HG03066 (cell line): Measurements from ENCODE around the gene EHBP1L1.

ENCODE experiments used
- ATAC-seq: cut with Tn5 transposase; IDR thresholded peaks from one replicate; pipeline ENCODE4 v1.9.1; 2021; ENCODE audit warnings: low read depth; ENCODE audit not compliant: unreplicated experiment

The EHBP1L1 gene

GRCh38 chr11:65592858-65593517 lies 17.1 kb downstream of the EHBP1L1 start:
- ATAC-seq: no peak

DNA sequence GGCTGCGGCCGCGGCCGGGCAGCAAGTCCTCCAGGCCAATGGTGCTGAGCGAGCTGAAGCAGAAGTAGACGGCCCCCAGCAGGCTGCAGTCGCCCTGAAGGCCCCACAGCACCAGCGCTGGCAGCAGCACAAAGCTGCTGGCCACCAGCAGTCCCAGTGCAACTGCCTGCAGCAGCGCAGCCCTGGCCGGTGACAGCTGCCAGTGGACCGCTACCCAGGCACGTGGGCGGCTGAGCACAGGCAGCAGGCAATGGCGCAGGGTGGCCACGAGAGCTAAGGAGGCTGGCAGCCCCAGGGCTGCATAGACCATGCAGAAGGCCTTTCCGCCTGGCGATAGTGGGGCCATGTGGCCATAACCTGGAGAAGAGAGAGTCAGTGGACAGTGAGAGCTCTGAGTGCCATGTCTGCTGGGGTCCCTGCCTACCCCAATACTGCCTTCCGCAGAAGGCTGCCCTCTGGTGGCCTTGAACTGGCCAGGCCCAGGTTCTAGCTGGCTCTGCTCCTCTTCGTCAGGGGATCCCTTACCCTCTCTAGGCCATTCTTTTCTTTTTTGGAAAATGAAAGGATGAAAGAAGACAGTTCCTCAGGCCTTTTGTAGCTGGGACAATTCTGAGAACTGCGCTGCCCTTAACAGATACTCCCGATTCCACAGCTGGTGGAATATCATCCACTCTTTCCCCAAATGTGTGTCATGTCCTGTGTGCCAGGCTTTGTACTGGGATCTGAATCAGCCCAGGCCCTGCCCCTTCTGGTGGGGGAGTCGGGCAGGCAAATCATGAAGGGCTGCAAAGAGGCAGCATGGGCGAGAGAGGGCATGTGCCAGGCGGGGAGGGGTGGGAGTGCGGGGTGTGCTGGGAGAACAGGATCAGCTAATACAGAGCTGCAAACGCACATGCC lies 17.9 kb downstream of the EHBP1L1 start:
- ATAC-seq: no peak

DNA sequence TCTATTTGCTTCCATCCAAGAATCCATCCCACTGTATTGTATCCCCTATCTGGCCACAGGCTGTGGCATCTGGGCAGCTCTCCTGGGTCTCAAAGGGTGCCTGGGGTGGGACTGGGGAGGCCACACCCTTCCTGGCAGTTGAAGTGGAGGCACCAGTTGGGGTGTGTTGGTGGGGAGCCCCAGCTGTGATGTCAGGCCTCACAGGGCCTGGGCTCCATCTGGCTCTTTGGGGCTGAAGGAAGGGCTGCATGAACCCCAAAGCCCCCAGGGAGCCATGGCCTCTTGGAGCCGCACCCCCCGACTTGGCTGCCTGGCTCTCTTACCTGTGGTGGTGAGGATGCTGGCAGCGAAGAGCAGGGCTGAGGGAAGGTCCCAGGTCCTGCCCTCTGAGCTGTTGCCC lies 19.3 kb downstream of the EHBP1L1 start:
- ATAC-seq: no peak

- no peak for ATAC-seq
These were observed 19.9 kb downstream of the EHBP1L1 start, which contains the start of gene KCNK7 for GRCh38 chr11:65595543-65596281. TSS of gene KCNK7 (minus strand) at chr11:65595800. CDS start at chr11:65595772, 28 bp downstream.

DNA sequence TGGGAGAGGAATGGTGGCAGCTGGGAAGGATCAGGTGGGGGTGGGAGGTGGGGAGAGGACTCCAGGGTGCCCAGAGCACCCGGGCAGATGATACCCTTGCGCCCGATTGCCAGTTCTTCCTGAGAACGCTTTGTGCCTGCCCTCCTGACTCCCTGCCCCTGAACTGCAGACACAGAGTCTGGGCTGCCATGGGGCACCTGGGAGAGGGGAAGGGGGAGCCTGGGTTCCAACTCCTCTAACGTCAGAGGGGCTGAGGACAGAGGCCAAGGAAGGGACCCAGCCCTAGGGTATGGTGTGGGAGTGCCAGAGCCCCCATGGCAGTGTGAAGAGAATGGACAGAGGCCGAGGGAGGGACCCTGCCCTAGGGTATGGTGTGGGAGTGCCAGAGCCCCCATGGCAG lies 20.7 kb downstream of the EHBP1L1 start:
- no peak for ATAC-seq

DNA sequence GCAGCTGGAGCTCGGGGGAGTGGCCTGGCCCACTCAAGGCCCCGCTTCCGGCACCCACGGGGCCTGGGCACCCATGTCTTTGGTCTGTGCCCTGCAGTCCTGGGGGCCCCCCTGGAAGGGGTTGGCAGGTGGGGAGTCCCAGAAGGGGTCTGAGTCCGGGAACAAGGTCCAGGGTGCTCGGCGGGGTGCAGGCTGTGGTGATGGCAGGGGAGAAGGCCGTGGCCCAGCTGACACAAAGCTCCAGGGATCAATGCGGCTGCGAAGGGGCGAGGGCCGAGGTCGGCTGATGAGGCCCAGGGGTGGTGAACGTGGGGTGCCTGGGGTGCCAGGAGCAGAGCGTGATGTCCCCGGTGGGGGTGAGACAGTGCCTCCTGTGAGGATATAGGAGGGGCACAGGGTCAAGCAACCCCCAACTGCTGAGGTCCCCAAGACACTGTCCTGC lies 22.4 kb downstream of the EHBP1L1 start:
- ATAC-seq: no peak

GRCh38 chr11:65599216-65599954 lies 23.5 kb downstream of the EHBP1L1 start:
- no peak for ATAC-seq

DNA sequence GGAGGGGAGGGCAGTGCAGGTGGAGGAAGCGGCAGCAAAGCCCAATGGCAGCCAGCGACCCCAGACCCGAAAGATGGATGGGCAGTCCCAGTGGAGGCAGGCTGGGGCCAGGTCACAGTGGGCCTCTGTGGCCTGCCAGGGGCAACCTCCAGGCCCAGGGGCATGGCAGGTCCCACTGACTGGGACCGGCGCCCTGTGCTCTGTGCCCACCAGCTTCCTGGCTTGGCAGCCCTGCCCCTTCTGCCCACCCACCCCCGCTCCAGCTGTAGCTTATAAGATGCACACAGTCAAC lies 24.0 kb downstream of the EHBP1L1 start:
- no peak for ATAC-seq

DNA sequence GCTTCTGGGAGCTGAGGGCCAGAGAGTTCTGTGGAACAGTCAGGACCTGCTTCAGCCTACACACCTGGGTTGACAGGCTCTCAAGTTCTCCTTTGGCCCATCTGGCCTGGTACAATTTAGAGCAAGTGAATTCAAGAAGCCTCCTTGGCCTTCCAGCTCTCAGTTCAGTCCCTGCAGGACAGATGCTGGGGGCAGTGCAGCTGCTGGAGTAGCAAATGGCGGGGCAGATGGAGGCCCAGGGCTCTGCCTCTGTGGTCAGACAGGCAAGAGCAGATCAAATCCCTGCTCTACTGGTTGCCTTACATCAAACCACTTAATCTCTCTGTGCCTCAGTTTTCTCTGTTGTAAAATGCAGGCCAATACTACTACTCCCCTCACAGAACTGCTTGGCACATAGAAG lies 28.4 kb downstream of the EHBP1L1 start:
- ATAC-seq: no peak

DNA sequence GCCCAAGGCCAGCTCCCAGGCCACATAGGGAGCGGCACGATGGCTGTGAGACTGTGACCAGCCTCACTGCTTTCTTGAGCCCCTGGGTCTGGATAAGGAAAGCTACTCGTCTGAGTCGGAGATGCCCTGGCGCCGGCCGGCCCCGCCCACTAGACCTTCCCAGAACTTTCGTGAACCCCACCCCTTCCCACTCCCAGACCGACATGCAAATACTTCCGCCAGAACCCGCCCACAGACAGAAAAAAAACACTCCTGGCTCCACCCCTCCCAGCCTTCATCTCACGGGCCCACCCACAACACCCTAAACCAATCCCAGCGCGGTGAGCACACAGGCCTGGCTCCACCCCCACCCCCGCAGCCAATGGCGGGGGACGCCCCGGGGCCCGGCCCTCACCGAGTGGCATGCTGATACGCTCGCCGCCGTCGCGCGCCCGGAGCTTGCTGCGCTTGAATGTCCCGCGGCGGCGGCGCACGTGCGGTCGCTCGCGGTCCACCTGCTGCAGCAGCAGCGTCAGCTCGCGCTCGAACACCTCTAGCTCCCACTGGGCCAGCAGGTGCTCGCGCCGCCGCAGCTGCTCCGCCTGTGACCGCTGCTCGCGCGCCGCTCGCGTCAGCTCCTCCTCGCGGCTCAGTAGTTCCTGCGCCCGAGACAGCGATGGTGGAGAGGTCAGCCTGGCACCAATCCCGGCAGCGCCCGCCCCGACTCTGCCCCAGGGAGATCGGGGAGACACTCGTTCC lies 31.2 kb downstream of the EHBP1L1 start:
- ATAC-seq: no peak

DNA sequence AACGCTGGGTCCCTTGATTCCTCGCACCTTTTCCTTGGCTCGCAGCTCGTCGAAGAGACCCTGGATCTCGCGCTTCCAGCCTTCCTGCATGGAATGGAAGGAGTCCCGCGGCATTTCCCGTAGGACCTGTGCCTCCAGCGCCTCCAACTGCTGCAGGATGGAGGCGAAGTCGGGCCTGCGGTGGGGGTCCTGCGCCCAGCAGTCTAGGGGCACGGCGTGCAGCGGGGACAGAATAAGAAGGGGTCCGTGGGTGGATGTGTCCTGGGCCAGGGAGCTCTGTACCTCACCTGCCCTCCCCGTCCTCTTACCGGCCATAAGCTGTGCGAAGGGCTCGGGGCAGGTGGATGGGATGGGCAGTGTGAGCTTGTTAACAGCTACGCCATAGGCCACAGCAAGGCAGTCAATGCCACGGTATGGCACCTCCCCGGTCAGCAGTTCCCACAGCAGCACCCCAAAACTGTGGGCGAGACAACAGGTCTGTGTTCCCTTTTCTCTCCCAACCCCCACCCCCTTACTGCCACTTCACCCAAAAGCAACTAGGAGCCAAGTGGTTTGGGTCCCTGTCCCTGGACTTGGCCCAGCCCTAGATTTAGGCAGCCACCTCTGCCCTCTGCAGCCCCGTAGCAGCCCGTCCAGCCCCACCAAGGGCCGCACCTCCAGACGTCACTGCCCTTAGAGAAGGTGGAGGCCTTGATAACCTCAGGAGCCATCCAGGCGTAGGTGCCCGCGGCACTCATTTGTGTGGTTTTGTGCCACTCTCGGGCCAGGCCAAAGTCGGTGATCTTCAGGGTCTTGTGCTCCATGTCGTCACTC lies 32.0 kb downstream of the EHBP1L1 start:
- ATAC-seq: no peak

- no peak for ATAC-seq
These were observed 33.4 kb downstream of the EHBP1L1 start for GRCh38 chr11:65609229-65609628.

DNA sequence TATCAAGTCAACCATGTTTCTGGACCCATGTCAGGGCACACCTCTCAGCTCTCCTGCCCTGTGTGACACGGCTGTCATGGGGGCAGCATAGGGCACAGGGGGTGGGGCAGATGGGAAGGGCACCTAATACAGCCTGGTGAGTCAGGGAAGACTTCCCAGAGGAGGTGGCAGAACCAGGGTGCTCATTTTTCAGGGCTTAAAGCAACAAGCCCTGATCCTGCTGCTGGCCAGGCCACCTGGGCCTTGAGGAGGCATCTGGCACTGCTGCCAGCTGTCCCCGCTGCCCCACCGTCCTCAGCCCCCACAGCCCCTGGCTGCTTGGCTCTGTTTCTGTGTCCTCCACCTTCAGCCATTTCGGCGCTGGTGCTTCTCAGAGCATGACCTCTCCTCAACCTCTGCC lies 33.8 kb downstream of the EHBP1L1 start:
- ATAC-seq: no peak

- ATAC-seq: no peak
These were observed 34.6 kb downstream of the EHBP1L1 start for GRCh38 chr11:65610404-65610803.

GRCh38 chr11:65611028-65611757 lies 35.3 kb downstream of the EHBP1L1 start:
- no peak for ATAC-seq

DNA sequence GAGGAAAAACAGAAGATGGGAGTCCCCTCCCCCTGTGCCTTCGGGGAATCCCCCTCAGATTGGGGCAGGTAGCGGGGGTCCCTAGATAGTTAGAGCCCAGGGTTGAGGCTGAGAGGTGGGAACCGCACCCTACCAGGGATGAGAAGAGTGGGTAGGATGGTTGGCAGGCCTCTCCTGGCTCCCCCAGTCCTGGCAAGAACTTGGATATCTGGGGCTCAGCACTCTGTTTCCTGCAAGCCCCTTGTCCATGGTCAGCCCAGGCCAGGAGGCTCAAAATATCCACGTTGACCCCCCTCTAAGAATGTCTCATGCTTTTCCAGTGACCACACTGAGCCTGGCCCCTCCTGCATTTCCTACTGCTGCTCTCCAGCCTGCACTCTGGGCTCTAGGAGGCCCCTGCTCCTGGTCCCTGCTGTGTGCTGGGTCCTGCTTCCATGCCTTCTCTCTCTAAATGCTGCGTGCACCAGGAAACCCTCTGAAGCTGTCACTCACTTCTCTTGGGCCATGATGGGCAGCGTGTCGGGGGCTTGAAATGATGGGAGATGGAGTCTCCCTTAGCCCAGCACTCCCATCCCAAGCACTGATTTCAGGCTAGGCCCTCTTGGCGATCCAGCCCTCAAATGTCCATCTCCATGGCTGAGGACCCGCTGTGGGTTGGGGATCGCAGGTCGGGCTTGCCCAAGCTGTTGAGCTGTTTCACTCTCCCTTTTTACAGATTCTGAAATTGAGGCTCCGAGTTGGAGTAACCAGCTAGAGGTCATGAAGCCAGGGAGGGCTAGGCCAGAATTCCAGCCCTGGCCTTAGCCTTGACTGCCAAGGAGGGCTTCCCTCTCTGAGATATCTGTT lies 36.1 kb downstream of the EHBP1L1 start:
- no peak for ATAC-seq

DNA sequence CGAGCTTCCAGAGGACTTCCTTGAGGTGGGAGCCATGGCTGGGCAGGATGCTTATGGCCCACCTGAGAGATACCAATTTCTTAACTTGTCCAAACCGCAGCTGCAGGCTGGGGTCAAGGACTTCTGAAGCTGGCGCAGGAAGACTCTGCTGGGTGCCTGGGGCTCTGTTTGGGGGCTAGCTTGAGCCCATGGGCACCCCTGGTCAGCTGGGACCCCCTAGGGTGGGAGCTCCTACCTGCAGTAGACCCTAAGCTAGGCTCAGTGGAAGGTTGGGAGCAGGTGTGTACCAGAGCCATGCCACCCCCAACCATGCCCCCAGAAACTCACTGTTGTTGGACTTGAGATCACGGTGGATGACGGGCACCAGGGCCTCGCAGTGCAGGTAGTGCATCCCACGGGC lies 36.8 kb downstream of the EHBP1L1 start:
- no peak for ATAC-seq
